ENCODE data around the gene CARS1. TPM values are rescaled to one million over a fixed set of nuclear protein-coding genes. Genes with fewer than 3 reads are reported as not detected.

CARS1 gene
- total and polyA plus RNA-seq, 9 of the 15 experiments (the other 6 are each of a cell fraction or from before 2014, with no cell fraction given), result 14.4 to 106 (median 73.6) TPM

- POLR2A ChIA-PET, result no interaction called here
Measured at GRCh38 chr11:3044915-3045314, 12.3 kb downstream of the CARS1 start.

More at GRCh38 chr11:3044915-3045314, 12.3 kb downstream of the CARS1 start:
- peaks cover 0 to 12% of the 10 kb centered on the region in 2 experiments; a peak in 2 of 5 replicates for H3K4me1 ChIP-seq (replicated peaks in 1 of 2; ENCODE audit: control insufficient read depth in 2 of 2, insufficient read depth in 2 of 2, low read length in 2 of 2)
- intact Hi-C loops (cut with micrococcal nuclease), result no loop called here
- BruUV-seq (replicated peaks), result no TSS peak
- CTCF ChIA-PET (ENCODE audit: low intra/inter-chr PET ratio), result no interaction called here
- peaks cover 18% of the 10 kb centered on the region for H3K9me1 ChIP-seq (ENCODE audit: control insufficient read depth, insufficient read depth, low read length)
- DNase-seq (ENCODE audit: extremely low read depth in 1 of 4, low spot score in 3 of 4) (no peak), FAIRE-seq (no peak), ATAC-seq (no peak)
- no peak overlapping the region for H3K27ac ChIP-seq (ENCODE audit: extremely low read depth, low read depth, low read length)
- H3K79me2 ChIP-seq (ENCODE audit: control insufficient read depth, insufficient read depth, low read length), result peaks cover 64% of the 10 kb centered on the region
- no peak overlapping the region for H3K9ac ChIP-seq (ENCODE audit: insufficient read depth in 1 of 2, low read depth in 2 of 2, low read length in 2 of 2)
- in situ Hi-C loops (cut with MboI), result loop anchor here (5.0 kb wide), 1 partner anchor 47 kb away; no protein-coding TSS in a partner anchor
- peaks cover 72% of the 10 kb centered on the region for H4K20me1 ChIP-seq (replicated peaks; ENCODE audit: control insufficient read depth, insufficient read depth, low read length)
- no peak overlapping the region for H3K4me2 ChIP-seq (ENCODE audit: insufficient read depth, low read length)
- no peaks in the 10 kb centered on the region for H3K9me3 ChIP-seq (replicated peaks; ENCODE audit: control insufficient read depth, insufficient read depth, low read depth, low read length)
- TF ChIP-seq SRSF7 (optimal IDR thresholded peaks at IDR 0.05; ENCODE audit: low read depth, low read length) (no peak), NFE2L1 (tag; IDR thresholded peaks at IDR 0.05; ENCODE audit: borderline replicate concordance, low read depth) (no peak), POLR2G (IDR thresholded peaks at IDR 0.05; ENCODE audit: low read depth, low read length) (0 out of 2 replicates have a peak, but pooled peaks have one; percentile 24), TSHZ1 (CRISPR knock-in tag; IDR thresholded peaks at IDR 0.05) (no peak), CTBP1 (IDR thresholded peaks at IDR 0.05; ENCODE audit: borderline replicate concordance) (no peak)
- TF ChIP-seq, protein P1, sequence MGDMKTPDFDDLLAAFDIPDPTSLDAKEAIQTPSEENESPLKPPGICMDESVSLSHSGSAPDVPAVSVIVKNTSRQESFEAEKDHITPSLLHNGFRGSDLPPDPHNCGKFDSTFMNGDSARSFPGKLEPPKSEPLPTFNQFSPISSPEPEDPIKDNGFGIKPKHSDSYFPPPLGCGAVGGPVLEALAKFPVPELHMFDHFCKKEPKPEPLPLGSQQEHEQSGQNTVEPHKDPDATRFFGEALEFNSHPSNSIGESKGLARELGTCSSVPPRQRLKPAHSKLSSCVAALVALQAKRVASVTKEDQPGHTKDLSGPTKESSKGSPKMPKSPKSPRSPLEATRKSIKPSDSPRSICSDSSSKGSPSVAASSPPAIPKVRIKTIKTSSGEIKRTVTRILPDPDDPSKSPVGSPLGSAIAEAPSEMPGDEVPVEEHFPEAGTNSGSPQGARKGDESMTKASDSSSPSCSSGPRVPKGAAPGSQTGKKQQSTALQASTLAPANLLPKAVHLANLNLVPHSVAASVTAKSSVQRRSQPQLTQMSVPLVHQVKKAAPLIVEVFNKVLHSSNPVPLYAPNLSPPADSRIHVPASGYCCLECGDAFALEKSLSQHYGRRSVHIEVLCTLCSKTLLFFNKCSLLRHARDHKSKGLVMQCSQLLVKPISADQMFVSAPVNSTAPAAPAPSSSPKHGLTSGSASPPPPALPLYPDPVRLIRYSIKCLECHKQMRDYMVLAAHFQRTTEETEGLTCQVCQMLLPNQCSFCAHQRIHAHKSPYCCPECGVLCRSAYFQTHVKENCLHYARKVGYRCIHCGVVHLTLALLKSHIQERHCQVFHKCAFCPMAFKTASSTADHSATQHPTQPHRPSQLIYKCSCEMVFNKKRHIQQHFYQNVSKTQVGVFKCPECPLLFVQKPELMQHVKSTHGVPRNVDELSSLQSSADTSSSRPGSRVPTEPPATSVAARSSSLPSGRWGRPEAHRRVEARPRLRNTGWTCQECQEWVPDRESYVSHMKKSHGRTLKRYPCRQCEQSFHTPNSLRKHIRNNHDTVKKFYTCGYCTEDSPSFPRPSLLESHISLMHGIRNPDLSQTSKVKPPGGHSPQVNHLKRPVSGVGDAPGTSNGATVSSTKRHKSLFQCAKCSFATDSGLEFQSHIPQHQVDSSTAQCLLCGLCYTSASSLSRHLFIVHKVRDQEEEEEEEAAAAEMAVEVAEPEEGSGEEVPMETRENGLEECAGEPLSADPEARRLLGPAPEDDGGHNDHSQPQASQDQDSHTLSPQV (IDR thresholded peaks at IDR 0.05), result no peak
- H3K36me3 ChIP-seq (ENCODE audit: control insufficient read depth, insufficient read depth, low read length), result peaks cover 72% of the 10 kb centered on the region
- no peak overlapping the region for H2AFZ ChIP-seq (ENCODE audit: low read depth, low read length)
- no peak overlapping the region for H3K4me3 ChIP-seq
- 93% methylated on average over 11 of the region's 12 CpGs for WGBS (ENCODE audit: insufficient coverage, low coverage, missing lambda C conversion rate)
- H3K27me3 ChIP-seq (ENCODE audit: control insufficient read depth in 2 of 2, insufficient read depth in 2 of 2, low read length in 2 of 2), result no peaks in the 10 kb centered on the region
